ENCODE measurements around the gene AHRR. TPM values are rescaled to one million over a fixed set of nuclear protein-coding genes. Genes with fewer than 3 reads are reported as not detected.

AHRR gene
- total and polyA plus RNA-seq, 3 donors from 2014 or later, result 36.9 to 68.5 (median 43.4) TPM

DNA sequence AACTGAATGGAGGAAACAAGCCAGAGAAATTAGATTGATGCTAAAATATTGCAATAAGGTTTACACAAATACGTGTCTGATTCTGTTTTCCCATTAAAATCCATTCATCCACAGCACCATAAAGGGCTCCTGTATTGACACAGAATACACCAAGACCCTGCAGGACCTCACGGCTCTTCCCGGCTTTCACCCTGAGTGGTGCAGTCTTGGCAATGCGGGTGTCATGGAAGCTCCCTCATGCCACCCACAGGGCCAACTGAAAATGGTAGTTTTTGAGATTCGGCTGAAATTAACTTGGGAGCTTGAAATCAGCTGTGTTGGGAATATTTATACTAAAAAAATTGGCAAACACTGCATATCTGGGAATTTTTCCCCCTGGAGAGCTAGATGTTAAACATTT is 104.2 kb downstream of the AHRR start:
- H3K27ac ChIP-seq, result no peak overlapping the region
- no peaks in the 10 kb centered on the region for H3K4me1 ChIP-seq
- DNase-seq, result no peak
- intact Hi-C loops (cut with DNase I; ENCODE audit: low total_unique reads), result no loop called here
- TF ChIP-seq POLR2A (IDR thresholded peaks at IDR 0.05), result no peak
- TF ChIP-seq, protein P1, sequence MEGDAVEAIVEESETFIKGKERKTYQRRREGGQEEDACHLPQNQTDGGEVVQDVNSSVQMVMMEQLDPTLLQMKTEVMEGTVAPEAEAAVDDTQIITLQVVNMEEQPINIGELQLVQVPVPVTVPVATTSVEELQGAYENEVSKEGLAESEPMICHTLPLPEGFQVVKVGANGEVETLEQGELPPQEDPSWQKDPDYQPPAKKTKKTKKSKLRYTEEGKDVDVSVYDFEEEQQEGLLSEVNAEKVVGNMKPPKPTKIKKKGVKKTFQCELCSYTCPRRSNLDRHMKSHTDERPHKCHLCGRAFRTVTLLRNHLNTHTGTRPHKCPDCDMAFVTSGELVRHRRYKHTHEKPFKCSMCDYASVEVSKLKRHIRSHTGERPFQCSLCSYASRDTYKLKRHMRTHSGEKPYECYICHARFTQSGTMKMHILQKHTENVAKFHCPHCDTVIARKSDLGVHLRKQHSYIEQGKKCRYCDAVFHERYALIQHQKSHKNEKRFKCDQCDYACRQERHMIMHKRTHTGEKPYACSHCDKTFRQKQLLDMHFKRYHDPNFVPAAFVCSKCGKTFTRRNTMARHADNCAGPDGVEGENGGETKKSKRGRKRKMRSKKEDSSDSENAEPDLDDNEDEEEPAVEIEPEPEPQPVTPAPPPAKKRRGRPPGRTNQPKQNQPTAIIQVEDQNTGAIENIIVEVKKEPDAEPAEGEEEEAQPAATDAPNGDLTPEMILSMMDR (IDR thresholded peaks at IDR 0.05), result no peak
- WGBS, 2 donors, result 71 to 80% methylated on average over 5 of the region's 5 CpGs
- no peaks in the 10 kb centered on the region for H3K27me3 ChIP-seq
- H3K36me3 ChIP-seq (ENCODE audit: low read depth, missing control alignments), result no peaks in the 10 kb centered on the region
- no peaks in the 10 kb centered on the region for H3K9me3 ChIP-seq
- H3K4me3 ChIP-seq, result no peak overlapping the region

DNA sequence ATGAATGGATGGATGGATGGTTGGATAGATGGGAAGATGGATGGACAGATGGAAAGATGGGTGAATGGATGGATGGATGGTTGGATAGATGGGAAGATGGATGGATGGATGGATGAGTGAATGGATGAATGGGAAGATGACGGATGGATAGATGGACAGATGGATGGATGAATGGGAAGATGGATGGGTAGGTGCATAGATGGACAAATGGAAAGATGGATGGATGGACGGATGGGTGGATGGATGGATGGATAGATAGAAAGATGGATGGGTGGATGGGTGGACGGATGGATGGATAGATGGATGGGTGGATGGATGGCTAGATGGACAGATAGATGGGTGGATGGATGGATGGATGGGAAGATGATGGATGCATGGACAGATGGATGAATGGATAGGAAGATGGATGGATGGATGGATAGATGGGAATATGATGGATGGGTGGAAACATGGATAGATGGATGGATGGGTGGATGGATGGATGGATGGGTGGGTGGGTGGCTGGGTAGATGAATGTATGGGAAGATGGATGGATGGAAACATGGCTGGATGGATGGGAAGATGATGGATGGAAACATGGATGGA is 105.0 kb downstream of the AHRR start:
- Histone ChIP-seq H3K27me3 (no peaks in the 10 kb centered on the region), H3K9me3 (no peaks in the 10 kb centered on the region), H3K4me3 (no peak overlapping the region), H3K4me1 (no peaks in the 10 kb centered on the region), H3K36me3 (ENCODE audit: low read depth, missing control alignments) (no peaks in the 10 kb centered on the region), H3K27ac (no peak overlapping the region)
- WGBS, 2 donors, result 63 to 71% methylated on average over 3 of the region's 3 CpGs
- intact Hi-C loops (cut with DNase I; ENCODE audit: low total_unique reads), result no loop called here
- TF ChIP-seq, protein P1 (IDR thresholded peaks at IDR 0.05), result no peak
- no peak for TF ChIP-seq POLR2A (IDR thresholded peaks at IDR 0.05)
- DNase-seq, result no peak

DNA sequence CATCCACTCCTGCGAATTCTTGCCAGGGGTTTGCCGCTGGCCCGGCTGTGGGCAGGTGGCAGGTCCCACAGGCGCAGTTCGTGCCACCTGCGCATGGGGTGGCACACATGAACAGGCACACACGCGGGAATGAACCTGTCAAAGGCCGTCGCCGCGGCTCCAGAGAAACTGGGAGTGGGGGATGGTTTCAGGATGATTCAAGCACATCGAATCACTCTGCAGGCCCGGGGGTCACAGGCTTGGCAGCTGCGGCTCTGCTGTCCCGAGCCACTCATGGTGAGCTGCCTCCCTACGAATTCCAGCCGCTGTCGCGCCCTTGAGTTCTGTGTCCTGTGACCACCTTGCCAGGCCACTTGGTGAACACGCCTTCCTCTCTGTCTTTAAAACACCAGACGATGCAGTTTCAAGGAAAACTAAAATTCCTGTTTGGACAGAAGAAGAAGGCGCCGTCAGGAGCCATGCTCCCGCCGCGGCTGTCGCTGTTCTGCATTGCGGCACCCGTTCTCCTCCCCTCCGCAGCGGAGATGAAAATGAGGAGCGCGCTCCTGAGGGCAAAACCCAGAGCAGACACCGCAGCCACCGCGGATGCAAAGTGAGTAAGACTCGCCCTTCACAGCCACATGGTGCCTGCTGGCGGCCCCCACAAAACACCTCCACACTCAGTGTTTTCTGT is 106.0 kb downstream of the AHRR start:
- no peak for DNase-seq
- WGBS, 2 donors, result 92 to 93% methylated on average over 39 of the region's 39 CpGs
- Histone ChIP-seq H3K27ac (no peak overlapping the region), H3K36me3 (ENCODE audit: low read depth, missing control alignments) (no peaks in the 10 kb centered on the region), H3K9me3 (no peaks in the 10 kb centered on the region), H3K27me3 (no peaks in the 10 kb centered on the region), H3K4me1 (no peaks in the 10 kb centered on the region), H3K4me3 (no peak overlapping the region)
- intact Hi-C loops (cut with DNase I; ENCODE audit: low total_unique reads), result no loop called here
- no peak for TF ChIP-seq POLR2A (IDR thresholded peaks at IDR 0.05)
- TF ChIP-seq, protein P1 (IDR thresholded peaks at IDR 0.05), result no peak

DNA sequence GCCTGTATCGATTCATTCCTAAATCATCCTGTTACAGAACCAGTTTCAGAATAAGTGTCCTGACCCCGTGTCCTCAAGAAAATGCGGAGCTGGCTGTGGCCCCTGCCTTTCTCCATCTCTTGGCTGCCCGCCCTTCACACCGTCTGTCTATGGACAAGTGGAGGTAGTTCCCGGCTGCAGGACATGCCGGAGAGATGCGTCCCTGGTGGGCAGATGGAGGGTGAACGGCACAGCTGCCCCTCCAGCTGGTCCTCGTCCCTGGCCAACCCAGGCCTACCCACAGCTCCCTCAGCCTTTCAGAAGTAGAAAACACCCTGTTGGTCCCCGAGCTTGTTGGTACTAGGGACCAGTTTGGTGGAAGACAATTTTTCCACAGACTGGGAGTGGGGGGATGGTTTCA is 106.7 kb downstream of the AHRR start:
- 84 to 88% methylated on average over 11 of the region's 11 CpGs for WGBS, 2 donors
- intact Hi-C loops (cut with DNase I; ENCODE audit: low total_unique reads), result no loop called here
- Histone ChIP-seq H3K4me1 (no peaks in the 10 kb centered on the region), H3K27ac (no peak overlapping the region), H3K36me3 (ENCODE audit: low read depth, missing control alignments) (no peaks in the 10 kb centered on the region), H3K9me3 (no peaks in the 10 kb centered on the region), H3K4me3 (no peak overlapping the region), H3K27me3 (no peaks in the 10 kb centered on the region)
- no peak for TF ChIP-seq POLR2A (IDR thresholded peaks at IDR 0.05)
- TF ChIP-seq, protein P1 (IDR thresholded peaks at IDR 0.05), result no peak
- DNase-seq, result no peak
